K562 (cell line): ENCODE data around the gene C6orf47.

Experiments
- ERF ChIP-seq: fragments of 450-650 bp; formaldehyde crosslinking; IDR thresholded peaks from 2 replicates; pipeline ENCODE4 v1.4.0; 2020; ENCODE audit warnings: mild to moderate bottlenecking, mixed read lengths
- TEAD4 ChIP-seq, 2 experiments: sonication (generic) in 1 of 2; formaldehyde crosslinking in 1 of 2; IDR thresholded peaks; 2 replicates each; pipeline versions ENCODE4 v1.6.1 to v1.8.0; 2012 to 2022; ENCODE audit warnings: borderline replicate concordance in 1 of 2, inconsistent platforms in 1 of 2, low read length in 1 of 2, mild to moderate bottlenecking in 1 of 2, missing genetic modification reagents in 1 of 2

- TF ChIP-seq ERF (CRISPR knock-in tag) (no peak), TEAD4 (IDR thresholded peaks at IDR 0.05; ENCODE audit: low read length) (no peak), TEAD4 (CRISPR knock-in tag; IDR thresholded peaks at IDR 0.05; ENCODE audit: borderline replicate concordance) (no peak)
Measured at GRCh38 chr6:31691564-31692108, 31.1 kb upstream of the C6orf47 start.
